Osteocyte (in vitro differentiated cells): ENCODE measurements around the gene TMEM109. TPM values are rescaled to one million over a fixed set of nuclear protein-coding genes. Genes with fewer than 3 reads are reported as not detected.

Source experiments
- DNase-seq: peaks from one replicate; pipeline ENCODE4 v3.0.0; 2021; ENCODE audit warnings: mixed read lengths; ENCODE audit not compliant: unreplicated experiment; ENCODE audit errors: extremely low spot score
- H3K27ac Mint-ChIP-seq: one replicate; pipeline ENCODE4 v1.8.0; 2021; ENCODE audit warnings: mild to moderate bottlenecking, mixed read lengths; ENCODE audit not compliant: unreplicated experiment
- H3K27me3 Mint-ChIP-seq: one replicate; pipeline ENCODE4 v1.8.0; 2021; ENCODE audit warnings: mixed read lengths; ENCODE audit not compliant: unreplicated experiment
- H3K36me3 Mint-ChIP-seq: one replicate; pipeline ENCODE4 v1.8.0; 2021; ENCODE audit warnings: mixed read lengths; ENCODE audit not compliant: unreplicated experiment
- H3K4me1 Mint-ChIP-seq: one replicate; pipeline ENCODE4 v1.8.0; 2021; ENCODE audit warnings: mixed read lengths; ENCODE audit not compliant: unreplicated experiment
- H3K4me3 Mint-ChIP-seq: one replicate; pipeline ENCODE4 v1.8.0; 2021; ENCODE audit warnings: mild to moderate bottlenecking, moderate library complexity, mixed read lengths; ENCODE audit not compliant: unreplicated experiment
- H3K9me3 Mint-ChIP-seq: one replicate; pipeline ENCODE4 v1.8.0; 2021; ENCODE audit warnings: mixed read lengths; ENCODE audit not compliant: unreplicated experiment
- total RNA-seq: library from RNA; stranded (reverse); gene quantifications from 2 replicates; pipeline ENCODE4 v1.2.1, GENCODE V29; 2021
- TF ChIP-seq, protein P1 (sequence below): fragments of 200-600 bp; sonication (generic); IDR thresholded peaks from 2 replicates; pipeline ENCODE4 v1.5.0; 2021; ENCODE audit warnings: antibody characterized with exemption, mild to moderate bottlenecking, moderate library complexity

Gene TMEM109
- total RNA-seq, 1 donor from 2014 or later = 152 TPM

DNA sequence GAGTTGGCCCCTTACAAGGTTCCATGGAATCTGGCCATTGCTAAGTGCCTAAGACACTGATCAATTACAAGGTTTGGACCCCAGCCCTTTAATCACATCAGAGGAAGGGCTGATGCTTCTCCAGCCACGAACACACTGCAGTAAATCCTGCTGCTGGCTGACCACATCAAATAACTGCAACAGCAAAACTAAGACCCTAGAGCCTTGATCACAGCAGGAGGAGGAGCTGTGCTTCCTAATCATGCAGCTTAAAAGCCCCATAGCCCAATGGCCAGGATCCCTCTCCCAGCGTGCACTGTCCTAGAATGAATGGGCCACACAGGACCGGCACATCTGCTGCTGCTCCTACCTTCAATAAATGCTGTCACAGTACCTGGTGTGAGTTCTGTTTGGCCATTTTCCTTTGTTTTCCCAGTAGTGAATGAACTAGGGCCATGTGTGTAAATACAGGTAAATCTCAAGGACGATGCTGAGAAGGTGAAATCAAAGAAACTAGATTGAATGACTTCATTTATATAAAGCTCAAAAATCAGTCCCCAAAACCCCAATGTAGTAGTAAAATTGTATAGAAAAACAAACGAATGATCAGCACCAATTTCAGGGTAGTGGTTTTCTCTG lies 33.9 kb upstream of the TMEM109 start:
- Mint-ChIP-seq H3K4me3 (no peak overlapping the region), H3K27me3 (no peaks in the 10 kb centered on the region), H3K36me3 (peaks cover 7% of the 10 kb centered on the region), H3K9me3 (no peaks in the 10 kb centered on the region), H3K27ac (no peak overlapping the region), H3K4me1 (no peaks in the 10 kb centered on the region)
- TF ChIP-seq, protein P1, sequence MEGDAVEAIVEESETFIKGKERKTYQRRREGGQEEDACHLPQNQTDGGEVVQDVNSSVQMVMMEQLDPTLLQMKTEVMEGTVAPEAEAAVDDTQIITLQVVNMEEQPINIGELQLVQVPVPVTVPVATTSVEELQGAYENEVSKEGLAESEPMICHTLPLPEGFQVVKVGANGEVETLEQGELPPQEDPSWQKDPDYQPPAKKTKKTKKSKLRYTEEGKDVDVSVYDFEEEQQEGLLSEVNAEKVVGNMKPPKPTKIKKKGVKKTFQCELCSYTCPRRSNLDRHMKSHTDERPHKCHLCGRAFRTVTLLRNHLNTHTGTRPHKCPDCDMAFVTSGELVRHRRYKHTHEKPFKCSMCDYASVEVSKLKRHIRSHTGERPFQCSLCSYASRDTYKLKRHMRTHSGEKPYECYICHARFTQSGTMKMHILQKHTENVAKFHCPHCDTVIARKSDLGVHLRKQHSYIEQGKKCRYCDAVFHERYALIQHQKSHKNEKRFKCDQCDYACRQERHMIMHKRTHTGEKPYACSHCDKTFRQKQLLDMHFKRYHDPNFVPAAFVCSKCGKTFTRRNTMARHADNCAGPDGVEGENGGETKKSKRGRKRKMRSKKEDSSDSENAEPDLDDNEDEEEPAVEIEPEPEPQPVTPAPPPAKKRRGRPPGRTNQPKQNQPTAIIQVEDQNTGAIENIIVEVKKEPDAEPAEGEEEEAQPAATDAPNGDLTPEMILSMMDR = no peak
- no peak for DNase-seq

GRCh38 chr11:60880643-60881282 lies 33.2 kb upstream of the TMEM109 start:
- H3K4me1 Mint-ChIP-seq = no peaks in the 10 kb centered on the region
- TF ChIP-seq, protein P1 = no peak
- no peak overlapping the region for H3K4me3 Mint-ChIP-seq
- H3K27me3 Mint-ChIP-seq = no peaks in the 10 kb centered on the region
- H3K27ac Mint-ChIP-seq = no peak overlapping the region
- peaks cover 7% of the 10 kb centered on the region for H3K36me3 Mint-ChIP-seq
- H3K9me3 Mint-ChIP-seq = no peaks in the 10 kb centered on the region
- DNase-seq = no peak

DNA sequence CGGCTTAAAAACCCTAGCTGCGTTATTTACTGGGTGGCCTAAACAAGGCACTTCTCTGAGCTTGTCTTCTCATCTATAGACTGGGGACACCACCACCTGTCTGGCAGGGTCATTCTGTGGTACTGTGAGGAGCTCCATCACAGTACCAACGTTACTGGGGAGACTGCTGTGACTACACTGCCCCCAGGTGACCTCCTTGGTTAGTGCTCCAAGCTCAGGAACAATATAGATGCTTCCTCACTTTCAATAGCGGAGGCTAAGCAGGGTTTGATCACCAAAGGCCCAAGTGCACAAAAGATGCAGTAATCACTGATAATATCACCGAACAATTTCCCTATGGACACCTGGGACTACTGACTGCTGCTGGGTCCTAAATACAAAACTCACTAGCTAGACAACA lies 26.4 kb upstream of the TMEM109 start:
- no peaks in the 10 kb centered on the region for H3K27me3 Mint-ChIP-seq
- H3K36me3 Mint-ChIP-seq = peaks cover 13% of the 10 kb centered on the region
- DNase-seq = no peak
- H3K27ac Mint-ChIP-seq = no peak overlapping the region
- no peaks in the 10 kb centered on the region for H3K9me3 Mint-ChIP-seq
- TF ChIP-seq, protein P1 = peak; percentile 69
- H3K4me3 Mint-ChIP-seq = no peak overlapping the region
- H3K4me1 Mint-ChIP-seq = no peaks in the 10 kb centered on the region

DNA sequence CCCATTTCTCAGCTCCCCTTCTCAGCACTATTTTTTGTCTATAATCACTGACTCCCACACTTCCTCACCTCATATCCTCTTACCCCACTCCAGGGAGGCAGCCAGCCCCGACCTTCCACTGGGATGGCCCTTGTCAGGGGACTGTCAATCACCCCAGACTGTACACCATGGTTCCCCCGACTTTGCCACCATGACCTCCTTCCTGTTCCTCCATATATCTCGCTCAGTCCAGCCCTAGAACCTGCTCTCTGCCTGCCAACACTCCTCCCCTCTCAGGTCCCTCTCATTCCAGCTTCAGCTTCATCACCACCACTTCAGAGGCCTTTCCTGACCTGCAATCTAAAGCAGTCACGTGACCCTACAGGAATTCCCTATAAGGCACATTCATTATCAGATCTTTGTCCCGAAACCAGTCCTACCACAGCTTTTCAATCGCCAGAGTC lies 24.1 kb upstream of the TMEM109 start:
- no peak overlapping the region for H3K4me3 Mint-ChIP-seq
- no peaks in the 10 kb centered on the region for H3K27me3 Mint-ChIP-seq
- TF ChIP-seq, protein P1 = no peak
- no peak overlapping the region for H3K27ac Mint-ChIP-seq
- DNase-seq = no peak
- no peaks in the 10 kb centered on the region for H3K4me1 Mint-ChIP-seq
- peaks cover 18% of the 10 kb centered on the region for H3K36me3 Mint-ChIP-seq
- H3K9me3 Mint-ChIP-seq = no peaks in the 10 kb centered on the region

- Mint-ChIP-seq H3K9me3 (no peaks in the 10 kb centered on the region), H3K4me3 (no peak overlapping the region), H3K27me3 (no peaks in the 10 kb centered on the region), H3K4me1 (no peaks in the 10 kb centered on the region), H3K27ac (no peak overlapping the region), H3K36me3 (peaks cover 23% of the 10 kb centered on the region)
- no peak for DNase-seq
- TF ChIP-seq, protein P1 = no peak
These were observed 23.3 kb upstream of the TMEM109 start for GRCh38 chr11:60890696-60891095.
